NCI-H510A treated with DMSO at 0.1 percent for 48 hours (cell line): ENCODE measurements around the gene FBXO42.
A peak's percentile ranks its signal among the peaks of the same experiment; 100 is the strongest.
"Not testable (repeated sequence)": the region's sequence is repeated elsewhere in the genome, so short reads cannot be mapped to it uniquely, and the experiment has no call there.

Experiments used
- DNase-seq: peaks from one replicate; lab custom pipeline; 2025; lab: John Stamatoyannopoulos, UW

The FBXO42 gene

GRCh38 chr1:16266411-16267118, 85.7 kb downstream of the FBXO42 start:
- no peak for DNase-seq

DNA sequence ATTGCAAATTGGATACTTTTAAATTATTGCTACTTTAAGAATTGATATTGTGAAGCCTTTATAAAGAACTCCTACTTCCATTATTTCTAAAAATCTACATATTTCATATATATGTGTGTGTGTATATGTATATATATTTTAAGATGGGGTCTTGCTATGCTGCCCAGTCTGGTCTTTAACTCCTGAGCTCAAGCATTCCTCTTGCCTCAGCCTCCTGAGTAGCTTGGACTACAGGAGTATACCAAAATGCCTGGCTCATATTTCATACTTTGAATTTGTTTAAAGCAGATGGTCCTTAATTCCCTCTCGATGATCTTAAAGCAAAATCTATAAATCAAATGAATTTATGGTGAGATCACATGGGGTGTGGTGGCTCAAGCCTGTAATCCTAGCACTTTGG, 90.2 kb downstream of the FBXO42 start:
- DNase-seq, result no peak

- no peak for DNase-seq
Observed at GRCh38 chr1:16260814-16261213, 91.5 kb downstream of the FBXO42 start.

DNA sequence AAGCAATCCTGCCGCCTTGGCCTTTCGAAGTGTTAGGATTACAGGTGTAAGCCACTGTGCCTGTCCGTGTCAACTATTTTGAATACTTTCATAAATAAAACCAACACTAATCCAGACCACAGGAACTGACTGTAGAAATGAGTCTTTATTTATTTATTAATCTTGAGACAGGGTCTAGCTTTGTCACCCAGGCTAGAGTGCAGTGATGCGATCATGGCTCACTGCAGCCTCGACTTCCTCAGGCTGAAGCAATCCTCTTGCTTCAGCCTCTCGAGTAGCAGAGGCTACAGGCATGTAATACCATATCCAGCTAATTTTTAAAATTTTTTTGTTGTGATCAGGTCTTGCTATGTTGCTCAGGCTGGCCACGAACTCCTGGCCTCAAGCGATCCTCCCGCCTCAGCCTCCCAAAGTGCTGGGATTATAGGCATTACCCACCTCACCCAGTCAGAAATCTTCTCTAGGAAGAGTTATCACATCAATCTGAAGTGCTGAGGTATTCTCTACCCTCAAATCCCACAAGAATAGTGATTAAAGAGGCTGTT, 93.6 kb downstream of the FBXO42 start:
- DNase-seq, result no peak

GRCh38 chr1:16257968-16258367, 94.3 kb downstream of the FBXO42 start:
- no peak for DNase-seq

DNA sequence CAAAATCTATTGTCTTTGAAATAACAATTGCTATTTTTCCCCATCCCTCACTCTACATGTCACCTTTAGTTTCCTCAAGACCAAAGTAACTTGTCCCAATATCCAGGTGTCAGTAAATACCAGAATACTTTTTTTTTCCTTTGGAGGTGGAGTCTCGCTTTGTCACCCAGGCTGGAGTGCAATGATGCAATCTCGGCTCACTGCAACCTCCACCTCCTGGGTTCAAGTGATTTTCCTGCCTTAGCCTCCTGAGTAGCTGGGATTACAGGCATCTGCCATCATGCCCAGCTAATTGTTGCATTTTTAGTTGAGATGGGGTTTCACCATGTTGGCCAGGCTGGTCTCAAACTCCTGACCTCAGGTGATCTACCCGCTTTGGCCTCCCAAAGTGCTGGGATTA, 94.7 kb downstream of the FBXO42 start:
- not testable (repeated sequence) for DNase-seq

DNA sequence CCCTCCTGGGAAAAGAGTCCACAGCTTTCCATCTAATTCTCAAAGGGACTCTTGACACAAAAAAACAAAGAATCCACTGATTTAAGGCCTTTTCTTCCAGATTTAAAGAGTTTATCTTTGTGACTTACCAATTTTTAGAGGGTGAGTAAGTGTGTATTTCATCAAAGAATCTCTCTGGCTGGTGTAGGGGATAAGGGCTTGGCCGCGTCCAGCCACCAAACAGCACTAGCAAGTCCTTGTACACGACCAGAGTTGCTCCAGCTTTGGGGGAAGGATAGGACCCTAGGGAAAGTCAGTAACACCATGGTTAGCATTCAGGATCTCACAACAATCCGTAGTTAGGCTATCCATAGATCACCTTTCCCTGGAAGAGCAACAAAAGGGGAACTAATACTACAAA, 95.8 kb downstream of the FBXO42 start:
- DNase-seq, result no peak

GRCh38 chr1:16254263-16254928, 97.9 kb downstream of the FBXO42 start:
- no peak for DNase-seq

GRCh38 chr1:16253332-16253922, 98.9 kb downstream of the FBXO42 start:
- no peak for DNase-seq

DNA sequence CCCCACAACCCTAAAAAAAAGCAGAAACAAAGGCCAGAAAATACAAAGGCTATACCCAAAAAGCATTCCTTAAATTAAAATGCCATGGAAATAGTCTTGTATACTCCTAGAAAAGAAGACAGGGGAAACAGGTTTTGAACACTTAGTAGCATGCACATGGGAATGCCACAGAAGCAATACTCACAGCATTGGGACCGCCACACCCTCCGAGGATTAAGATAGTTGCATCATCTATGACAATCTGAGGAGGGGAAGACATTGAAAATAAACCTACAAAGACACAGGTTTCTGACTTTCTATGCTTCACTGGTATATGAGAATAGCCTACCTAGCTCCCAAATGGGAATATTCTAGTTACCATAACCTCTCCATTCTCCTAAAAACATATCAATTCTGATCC, 99.4 kb downstream of the FBXO42 start:
- no peak for DNase-seq

DNA sequence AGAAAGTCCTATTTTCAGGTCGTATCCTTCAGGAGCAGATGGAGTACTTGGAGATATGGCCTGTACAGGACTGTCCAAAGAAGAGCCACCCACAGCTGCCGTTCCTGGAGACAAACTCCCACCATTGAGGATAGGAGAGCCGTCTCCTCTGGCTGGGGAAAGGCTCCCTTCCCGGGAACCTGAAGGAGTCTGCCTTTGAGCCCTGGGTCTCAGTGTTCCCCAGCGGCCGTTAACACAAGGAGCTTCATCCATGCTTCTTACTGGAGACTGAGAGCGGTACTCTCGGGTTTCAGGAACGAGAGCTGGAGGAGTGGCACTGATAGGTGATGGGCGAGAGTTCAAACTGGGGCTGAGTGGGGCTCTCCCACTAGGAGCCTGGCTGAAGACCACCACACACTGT, 100.9 kb downstream of the FBXO42 start:
- DNase-seq, result no peak

DNA sequence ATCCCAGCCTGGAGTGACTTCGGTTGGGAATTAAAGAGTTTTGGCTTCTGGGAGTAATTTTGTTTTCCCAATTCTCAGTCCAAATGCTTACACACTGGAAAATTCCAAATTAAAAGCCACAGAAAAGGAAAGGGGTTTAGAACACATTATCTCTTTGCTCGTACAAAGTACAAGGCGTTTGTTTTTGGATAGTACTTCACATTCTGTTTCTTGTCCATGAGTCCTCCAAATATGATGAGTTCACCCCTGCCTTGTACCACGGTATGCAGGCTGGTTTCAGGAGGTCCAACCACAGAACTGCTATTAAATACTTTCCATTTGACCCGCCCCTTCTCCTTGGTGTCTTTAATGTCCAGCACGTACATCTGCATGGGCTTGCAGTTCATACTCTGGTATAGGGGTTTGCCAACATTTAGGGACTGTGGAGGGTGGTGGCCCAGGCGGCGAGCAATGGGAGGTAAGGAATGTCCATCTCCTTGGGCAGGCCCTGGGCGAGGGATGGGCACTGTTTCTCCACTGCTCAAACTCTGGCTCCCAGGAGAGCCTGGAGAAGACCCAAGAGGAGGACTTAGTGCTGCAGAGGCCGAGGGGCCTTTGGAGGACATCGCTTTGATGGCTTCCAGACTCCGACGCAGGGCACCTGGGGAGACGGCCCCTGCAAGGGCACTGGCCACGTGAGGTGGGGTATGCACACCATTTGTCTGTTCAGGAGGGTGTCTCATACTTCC, 101.6 kb downstream of the FBXO42 start:
- DNase-seq, result no peak

GRCh38 chr1:16249596-16250241, 102.6 kb downstream of the FBXO42 start:
- peak; percentile 84 for DNase-seq

DNA sequence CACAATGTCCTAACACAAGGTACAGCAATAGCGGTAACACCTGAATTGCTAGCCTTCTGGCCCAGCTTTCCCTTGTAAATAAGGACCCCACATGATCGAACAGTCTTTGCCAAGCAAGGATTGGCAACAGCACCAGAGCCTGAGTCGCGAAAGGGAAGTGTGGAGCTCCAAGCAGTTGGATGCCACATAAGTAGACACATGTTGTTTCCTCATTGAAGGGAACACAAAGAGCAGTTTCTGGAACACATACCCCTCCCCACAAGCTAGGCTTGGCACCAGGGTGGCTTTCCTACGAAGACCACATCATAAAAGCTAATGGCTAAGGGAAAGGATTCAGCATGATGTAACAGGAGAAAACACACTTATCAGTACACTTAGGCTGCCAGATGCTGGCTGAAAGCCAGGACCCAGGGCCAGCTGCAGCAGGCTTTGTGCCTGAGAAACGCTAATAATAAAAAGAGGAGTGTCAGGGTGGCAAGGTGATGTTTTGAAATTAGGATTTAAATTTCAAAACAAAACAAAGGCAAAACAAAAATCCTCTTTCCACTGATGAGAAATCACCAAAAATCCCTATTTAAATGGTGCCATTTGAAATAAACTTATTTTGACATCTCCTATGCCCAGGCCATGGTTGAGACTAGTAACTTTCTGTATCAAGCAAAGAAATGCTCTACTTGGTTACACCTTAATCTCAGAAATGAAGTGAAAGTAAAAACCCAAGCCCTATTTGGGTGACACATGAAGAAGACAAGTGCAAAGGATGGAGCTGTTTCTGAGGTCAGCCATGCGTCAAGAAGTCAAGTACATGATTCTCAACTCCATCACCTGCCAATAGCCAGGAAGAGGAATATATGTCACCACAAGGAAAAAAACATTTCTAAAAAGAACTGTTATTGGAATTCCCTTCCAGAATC, 103.4 kb downstream of the FBXO42 start:
- DNase-seq, result peak; percentile 100

DNA sequence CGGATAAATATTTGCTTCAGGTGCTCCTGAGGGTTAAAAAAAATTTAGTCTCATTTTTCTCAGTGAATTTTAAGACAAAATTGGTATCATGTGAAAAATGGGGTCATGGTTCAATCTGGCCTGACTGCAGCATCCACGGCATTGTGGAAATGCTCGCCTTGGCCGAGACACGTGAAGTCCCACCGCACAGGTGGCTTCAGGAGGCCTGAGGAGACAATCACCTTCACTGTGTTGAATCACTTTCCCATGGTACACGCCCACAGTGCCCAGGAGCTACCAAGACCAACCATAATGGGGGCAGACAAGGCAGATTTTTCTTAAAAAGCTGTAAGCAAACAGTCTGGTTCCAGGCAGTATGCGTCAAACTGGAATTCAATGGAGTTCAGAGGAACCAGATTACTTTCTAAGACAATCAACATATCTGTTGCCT, 104.3 kb downstream of the FBXO42 start:
- no peak for DNase-seq

GRCh38 chr1:16247441-16247840, 104.8 kb downstream of the FBXO42 start:
- no peak for DNase-seq

- peak; percentile 60 for DNase-seq
Observed at GRCh38 chr1:16246961-16247360, 105.3 kb downstream of the FBXO42 start.

DNA sequence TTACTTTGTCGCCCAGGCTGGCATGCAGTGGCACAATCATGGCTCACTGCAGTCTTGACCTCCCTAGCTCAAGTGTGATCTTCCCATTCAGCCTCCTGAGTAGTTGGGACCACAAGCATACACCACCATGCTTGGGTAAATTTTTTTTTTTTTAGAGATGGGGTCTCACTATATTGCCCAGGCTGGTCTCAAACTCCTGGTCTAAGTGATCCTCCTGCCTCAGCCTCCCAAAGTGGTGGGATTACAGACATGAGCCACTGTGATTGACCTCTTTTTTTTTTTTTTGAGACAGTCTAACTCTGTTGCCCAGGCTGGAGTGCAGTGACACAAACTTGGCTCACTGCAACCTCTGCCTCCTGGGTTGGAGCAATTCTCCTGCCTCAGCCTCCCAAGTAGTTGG, 106.0 kb downstream of the FBXO42 start:
- not testable (repeated sequence) for DNase-seq

DNA sequence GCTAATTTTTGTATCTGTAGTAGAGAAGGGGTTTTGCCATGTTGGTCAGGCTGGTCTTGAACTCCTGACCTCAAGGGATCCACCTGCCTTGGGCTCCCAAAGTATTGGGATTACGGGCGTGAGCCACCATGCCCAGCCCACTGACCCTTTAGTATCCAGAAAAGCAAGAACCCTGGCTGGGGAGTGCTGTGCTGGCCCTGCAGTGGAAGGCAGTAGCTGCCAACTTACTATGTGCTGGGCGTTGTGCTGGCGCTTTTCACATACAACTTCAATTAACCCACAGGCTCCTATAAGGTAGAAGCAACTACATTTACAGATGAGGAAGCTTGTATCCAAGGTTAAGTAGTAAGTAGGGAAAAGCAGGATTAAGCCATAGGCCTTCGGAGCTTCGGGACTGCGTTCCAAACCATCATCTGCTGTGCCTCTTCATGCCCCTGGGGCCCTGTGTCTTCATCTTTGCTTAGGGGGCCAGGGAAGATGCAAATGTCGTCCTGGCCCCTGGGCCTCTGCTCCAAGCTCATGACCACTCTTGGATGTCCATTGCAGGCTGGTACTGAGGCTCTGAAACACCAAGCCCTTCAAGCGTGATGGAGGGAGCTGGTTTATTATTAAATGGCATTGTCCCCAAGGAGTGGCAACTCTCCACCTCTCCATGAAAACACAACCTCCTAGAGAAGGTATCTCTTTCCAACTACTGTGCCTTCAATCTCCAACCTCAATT, 106.6 kb downstream of the FBXO42 start:
- no peak for DNase-seq

DNA sequence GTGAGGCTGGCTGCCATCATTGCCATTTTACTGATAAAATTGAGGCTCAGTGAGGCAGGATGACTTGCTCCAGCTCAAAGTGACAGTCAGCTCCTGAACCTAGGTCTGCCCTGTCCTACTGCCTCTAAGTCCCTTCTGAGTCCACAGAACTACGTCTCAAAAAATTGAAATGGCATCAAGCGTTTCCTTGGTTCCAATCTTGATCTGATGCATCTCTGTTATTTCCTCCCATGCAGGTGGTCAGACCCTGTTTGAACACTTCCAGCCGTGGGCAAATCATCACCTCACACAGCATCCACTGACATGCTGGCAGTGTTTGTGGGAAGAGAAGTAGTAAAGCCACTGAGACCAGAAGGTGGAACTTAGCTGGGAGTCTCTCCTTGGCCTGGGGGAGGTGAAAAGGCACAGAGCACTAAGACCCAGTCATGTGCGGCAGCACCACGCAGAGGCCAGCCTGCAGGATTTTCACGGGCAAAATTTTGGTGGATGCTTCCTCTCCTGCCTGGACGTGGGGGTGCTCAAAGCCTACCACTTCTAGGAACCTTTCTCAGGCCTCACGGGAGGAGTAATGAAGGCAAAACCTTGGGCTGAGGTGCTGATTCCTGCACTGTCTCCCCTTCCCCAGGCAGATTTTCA, 107.5 kb downstream of the FBXO42 start:
- no peak for DNase-seq
